HG03571 (cell line): Measurements from ENCODE around the gene TIMM17B.

Source experiments
- ATAC-seq: cut with Tn5 transposase; IDR thresholded peaks from one replicate; pipeline ENCODE4 v1.9.1; 2021; ENCODE audit not compliant: unreplicated experiment

TIMM17B gene

DNA sequence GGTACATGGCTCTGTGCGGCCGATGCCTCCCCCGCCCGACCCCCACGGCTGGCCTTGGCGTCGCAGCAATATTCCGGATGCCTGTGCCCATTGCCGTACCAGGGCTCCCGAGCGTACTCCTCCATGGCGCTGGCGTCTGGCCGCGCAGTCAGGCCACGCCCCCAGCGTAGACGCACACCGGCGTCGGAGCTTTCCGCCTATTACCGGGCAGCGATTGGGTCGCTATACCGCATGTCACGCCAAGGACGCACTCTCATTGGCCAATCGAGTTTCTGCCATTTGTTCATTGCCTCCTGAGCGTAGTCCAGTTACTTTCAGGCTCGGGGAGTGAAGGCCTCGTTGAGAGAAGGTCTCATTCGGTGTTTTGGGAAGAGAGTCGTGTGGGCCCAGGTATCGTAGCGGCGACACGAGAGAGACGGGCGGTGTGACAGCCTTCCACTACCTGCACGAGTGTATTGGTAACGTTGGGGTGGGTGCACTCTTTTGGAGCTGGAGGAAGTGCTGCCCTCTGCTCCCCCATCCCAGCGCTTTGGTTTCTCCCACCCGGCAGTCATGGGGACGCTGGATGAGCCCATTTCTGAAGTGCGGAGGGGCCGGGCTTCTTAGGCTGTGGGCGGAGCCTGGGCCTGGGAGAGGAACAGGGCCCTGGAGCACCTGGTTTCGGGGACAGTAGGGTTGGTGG is at the start of gene TIMM17B, which contains the start of gene PQBP1:
Gene TIMM17B (minus strand): TSS at position 144 of the 682 bp plus-strand sequence. CDS start 19 bp downstream, at position 125.
Gene PQBP1 (plus strand): TSS at position 306 of the 682 bp plus-strand sequence. CDS start 580 bp downstream, outside the sequence.
- peak; percentile 87 for ATAC-seq

- ATAC-seq: no peak
Measured at GRCh38 chrX:48945517-48946348, 48.2 kb upstream of the TIMM17B start.

DNA sequence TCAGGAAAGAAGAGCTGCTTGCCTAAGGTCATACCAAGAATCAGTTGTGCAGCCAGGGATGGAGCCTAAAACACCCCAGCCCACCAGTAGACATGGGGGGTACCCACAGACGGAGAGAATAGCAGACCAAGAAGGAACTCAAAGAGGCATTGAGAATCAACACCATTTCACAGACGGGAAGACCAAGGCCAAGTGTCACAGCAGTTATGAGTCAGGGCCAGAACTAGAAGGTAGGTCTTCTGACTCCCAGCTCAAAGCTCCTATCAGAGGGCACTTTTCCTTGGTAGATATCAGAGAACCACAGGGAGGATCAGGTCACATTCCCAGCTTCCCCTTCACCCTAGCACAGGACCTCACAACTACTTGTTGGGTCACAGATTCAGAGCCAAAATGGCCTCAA is 45.3 kb upstream of the TIMM17B start:
- ATAC-seq: no peak

GRCh38 chrX:48940404-48940955 is 42.9 kb upstream of the TIMM17B start:
- no peak for ATAC-seq

DNA sequence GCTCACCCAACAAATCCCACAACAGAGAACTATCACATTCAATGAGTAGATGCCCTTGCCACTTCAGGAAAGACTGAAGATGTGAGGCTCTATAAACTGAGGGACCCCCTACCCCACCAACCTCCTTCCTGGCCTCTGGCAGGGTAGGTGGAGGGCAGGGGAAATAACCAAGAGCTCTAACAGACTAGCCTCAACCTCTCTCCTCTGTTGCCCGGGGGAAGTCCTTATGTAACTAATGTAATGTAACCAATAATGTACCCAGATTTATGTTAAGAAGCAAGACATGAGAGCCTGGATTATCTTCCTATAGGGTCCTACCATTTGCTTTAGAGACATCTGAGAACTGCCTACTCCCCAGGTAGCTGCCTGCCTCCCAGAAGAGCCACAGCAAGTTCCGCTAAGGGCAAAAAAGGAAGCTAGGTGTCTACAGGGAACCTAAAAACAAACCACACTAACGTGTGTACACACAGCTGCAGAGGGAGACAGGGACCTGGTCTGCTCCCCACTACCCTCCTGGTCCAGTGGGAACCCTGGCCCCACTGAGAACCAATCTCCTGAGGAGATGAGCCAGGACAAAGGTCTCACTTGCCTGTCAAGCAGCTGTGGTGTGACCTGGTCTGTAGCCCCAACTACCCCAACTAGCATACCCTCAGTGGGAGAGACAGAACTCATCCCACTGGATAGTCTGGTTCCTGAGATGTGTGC is 42.1 kb upstream of the TIMM17B start:
- no peak for ATAC-seq

DNA sequence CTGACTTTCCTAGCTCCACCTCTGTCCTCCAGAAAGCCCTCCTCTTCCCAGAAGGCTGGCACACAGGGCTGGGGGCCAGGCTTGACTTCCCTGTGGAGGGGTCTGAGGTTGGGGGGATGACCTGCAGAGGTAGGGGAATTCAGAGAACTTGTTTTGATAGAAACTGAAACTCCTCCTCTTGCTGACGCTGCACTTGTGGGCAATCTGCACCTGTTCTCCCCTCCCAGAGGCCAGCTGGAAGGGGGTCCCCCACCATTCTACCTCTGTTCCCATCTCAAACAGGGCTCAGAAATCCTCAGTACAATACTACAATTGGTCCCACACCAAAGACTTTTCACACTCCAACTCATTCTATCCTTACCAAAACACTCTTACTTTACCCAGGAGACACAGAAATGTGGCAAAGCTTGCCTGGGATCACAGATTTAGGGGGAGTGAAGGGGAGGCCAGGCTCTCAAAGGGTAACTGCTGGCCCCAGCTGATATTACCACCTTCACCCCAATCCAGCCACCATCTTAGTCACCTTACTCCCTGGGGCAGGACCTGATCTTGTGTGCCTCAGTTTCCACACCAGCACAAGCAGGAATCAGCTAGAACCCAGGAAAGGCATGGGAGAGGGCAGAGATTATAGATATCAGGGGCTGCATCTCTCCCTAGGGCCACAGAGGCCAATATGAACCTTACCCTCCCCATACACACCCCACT is 41.3 kb upstream of the TIMM17B start:
- ATAC-seq: no peak

- peak; percentile 69 for ATAC-seq
Measured at GRCh38 chrX:48937054-48937907, 39.7 kb upstream of the TIMM17B start.

DNA sequence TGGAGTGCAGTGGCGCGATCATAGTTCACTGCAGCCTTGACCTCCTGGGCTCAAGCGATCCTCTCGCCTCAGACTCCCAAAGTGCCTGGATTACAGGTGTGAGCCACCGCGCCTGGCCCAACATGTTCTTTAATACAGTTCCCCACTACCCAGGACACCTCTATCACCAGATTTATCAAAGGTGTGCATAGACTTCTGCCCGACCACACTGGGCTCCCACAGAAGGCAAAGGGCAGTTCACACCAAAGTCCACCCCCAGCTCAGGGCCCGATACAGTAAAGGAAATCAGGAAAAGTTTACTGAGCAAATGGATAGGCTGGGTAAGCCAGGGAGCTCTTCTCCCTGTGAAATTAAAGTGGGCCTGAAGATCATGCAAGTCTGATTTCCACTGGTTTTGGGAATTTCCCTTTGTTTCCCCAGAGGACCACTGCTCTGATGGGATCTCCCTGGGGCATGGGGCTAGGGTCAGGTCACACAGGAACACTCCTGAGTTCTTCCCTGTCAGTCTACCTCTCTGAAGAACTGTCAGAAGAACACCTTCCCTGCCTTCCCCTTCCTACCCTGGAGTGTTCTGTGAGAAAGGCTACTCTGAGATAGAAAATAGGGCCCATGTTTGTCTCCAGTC is 39.0 kb upstream of the TIMM17B start:
- peak; percentile 3 for ATAC-seq

GRCh38 chrX:48935301-48935670 is 37.7 kb upstream of the TIMM17B start:
- ATAC-seq: no peak

- no peak for ATAC-seq
Measured at GRCh38 chrX:48934581-48935300, 37.2 kb upstream of the TIMM17B start.

DNA sequence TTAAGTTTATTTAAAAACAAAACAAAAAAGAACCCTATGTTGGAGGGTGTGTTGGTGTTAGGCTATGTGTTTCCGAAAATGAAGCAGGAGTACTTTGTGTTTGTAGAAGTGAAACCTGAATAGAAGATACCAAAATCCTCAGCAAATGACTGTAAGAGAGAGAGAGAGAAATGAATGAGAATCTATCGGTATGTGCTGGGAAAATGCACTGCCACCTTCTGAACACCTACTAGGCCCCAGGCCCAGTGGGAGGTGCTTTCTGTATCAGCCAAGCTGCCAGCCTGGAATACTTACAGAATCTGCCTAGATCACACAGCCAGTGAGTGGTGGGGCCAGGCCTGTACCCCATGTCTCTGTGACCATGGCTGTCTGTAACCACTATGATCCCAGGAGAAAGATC is 36.2 kb upstream of the TIMM17B start:
- ATAC-seq: no peak

- ATAC-seq: no peak
Measured at GRCh38 chrX:48927736-48928382, 30.3 kb upstream of the TIMM17B start.

GRCh38 chrX:48927123-48927522 is 29.6 kb upstream of the TIMM17B start:
- ATAC-seq: no peak

GRCh38 chrX:48924270-48924669 is 26.7 kb upstream of the TIMM17B start:
- ATAC-seq: no peak

- no peak for ATAC-seq
Measured at GRCh38 chrX:48923771-48924170, 26.2 kb upstream of the TIMM17B start.

DNA sequence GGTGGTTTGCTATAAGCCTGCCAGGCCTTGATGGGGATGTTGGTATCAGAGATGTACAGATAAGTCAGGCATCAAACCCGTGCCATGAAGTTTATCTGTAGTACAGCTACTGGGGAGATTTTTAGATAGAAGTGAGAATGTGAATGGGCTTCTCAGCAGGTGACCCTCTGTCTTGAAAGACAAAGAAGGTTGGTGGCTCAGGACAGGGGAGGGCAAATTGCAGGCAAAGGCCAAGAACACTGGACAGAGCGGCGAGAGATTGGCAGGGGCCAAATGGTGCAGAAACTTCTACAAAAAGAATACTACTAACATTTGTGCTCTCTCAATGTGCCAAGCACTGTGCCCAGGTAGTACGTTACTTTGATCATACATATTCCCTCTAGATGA is 23.1 kb upstream of the TIMM17B start:
- no peak for ATAC-seq

- no peak for ATAC-seq
Measured at GRCh38 chrX:48919947-48920717, 22.6 kb upstream of the TIMM17B start.
